ENCODE measurements around the gene TSFM.

DNA sequence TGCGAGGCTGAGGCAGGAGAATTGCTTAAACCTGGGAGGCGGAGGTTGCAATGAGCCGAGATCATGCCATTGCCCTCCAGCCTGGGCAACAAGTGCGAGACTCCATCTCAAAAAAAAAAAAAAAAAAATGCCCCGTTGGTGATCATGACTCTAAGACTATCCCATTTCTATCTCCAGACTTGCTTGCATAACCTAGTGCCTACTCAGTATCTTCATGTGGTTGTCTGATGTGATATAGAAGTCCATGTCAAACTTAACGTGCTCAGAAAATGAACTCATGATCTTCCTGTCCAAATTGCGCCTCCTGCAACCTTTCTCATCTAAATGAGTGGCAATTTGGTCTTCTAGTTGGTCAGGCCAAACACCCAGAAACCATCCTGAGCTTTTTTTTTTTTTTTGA, 4.7 kb upstream of the TSFM start:
- TF ChIP-seq, protein P1, sequence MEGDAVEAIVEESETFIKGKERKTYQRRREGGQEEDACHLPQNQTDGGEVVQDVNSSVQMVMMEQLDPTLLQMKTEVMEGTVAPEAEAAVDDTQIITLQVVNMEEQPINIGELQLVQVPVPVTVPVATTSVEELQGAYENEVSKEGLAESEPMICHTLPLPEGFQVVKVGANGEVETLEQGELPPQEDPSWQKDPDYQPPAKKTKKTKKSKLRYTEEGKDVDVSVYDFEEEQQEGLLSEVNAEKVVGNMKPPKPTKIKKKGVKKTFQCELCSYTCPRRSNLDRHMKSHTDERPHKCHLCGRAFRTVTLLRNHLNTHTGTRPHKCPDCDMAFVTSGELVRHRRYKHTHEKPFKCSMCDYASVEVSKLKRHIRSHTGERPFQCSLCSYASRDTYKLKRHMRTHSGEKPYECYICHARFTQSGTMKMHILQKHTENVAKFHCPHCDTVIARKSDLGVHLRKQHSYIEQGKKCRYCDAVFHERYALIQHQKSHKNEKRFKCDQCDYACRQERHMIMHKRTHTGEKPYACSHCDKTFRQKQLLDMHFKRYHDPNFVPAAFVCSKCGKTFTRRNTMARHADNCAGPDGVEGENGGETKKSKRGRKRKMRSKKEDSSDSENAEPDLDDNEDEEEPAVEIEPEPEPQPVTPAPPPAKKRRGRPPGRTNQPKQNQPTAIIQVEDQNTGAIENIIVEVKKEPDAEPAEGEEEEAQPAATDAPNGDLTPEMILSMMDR (IDR thresholded peaks at IDR 0.05) = no peak
- TF ChIP-seq POLR2A (IDR thresholded peaks at IDR 0.05) = no peak
